Measurements from ENCODE around the gene GALM. TPM values are rescaled to one million over a fixed set of nuclear protein-coding genes. Genes with fewer than 3 reads are reported as not detected.
"Not testable (repeated sequence)": the region's sequence is repeated elsewhere in the genome, so short reads cannot be mapped to it uniquely, and the experiment has no call there.

Gene GALM
- polyA plus RNA-seq, 6 donors from 2014 or later = 7.4 to 12.1 (median 10.5) TPM

GRCh38 chr2:38672445-38673391, 6.8 kb downstream of the GALM start:
- H3K4me3 Mint-ChIP-seq = no peak overlapping the region
- DNase-seq (no peak), ATAC-seq (ENCODE audit: low read depth in 2 of 2) (no peak)
- peaks cover 5 to 8% (median 7%) of the 10 kb centered on the region in 3 donors for H3K4me1 Mint-ChIP-seq
- H3K9me3 Mint-ChIP-seq = no peaks in the 10 kb centered on the region
- H3K36me3 Mint-ChIP-seq = peaks cover 22 to 26% of the 10 kb centered on the region in 2 donors
- H3K27ac Mint-ChIP-seq = peak overlapping the region in 1 of 6 donors; percentile 75
- no peaks in the 10 kb centered on the region for H3K27me3 Mint-ChIP-seq

- Mint-ChIP-seq H3K4me1 (peaks cover 0 to 8% (median 6%) of the 10 kb centered on the region in 3 donors), H3K36me3 (peaks cover 32 to 46% of the 10 kb centered on the region in 2 donors), H3K4me3 (no peak overlapping the region), H3K27ac (peak overlapping the region in 1 of 6 donors; percentile 63), H3K27me3 (no peaks in the 10 kb centered on the region), H3K9me3 (no peaks in the 10 kb centered on the region)
- DNase-seq (no peak), ATAC-seq (ENCODE audit: low read depth in 2 of 2) (no peak)
These were observed 10.8 kb downstream of the GALM start for GRCh38 chr2:38676681-38677080.

GRCh38 chr2:38680868-38681267, 15.0 kb downstream of the GALM start:
- DNase-seq; H3K9me3 Mint-ChIP-seq; H3K4me3 Mint-ChIP-seq; H3K27ac Mint-ChIP-seq; H3K27me3 Mint-ChIP-seq; ATAC-seq (ENCODE audit: low read depth in 2 of 2): not testable (repeated sequence)
- Mint-ChIP-seq H3K36me3 (peaks cover 40 to 59% of the 10 kb centered on the region in 2 donors), H3K4me1 (peaks cover 0 to 13% (median 8%) of the 10 kb centered on the region in 3 donors)

- no peak overlapping the region for H3K27ac Mint-ChIP-seq
These were observed 16.2 kb downstream of the GALM start for GRCh38 chr2:38682008-38682575.

GRCh38 chr2:38682620-38683019, 16.7 kb downstream of the GALM start:
- Mint-ChIP-seq H3K4me1 (peaks cover 0 to 13% (median 4%) of the 10 kb centered on the region in 3 donors), H3K27ac (peak overlapping the region in 1 of 6 donors; percentile 47), H3K36me3 (peaks cover 27 to 53% of the 10 kb centered on the region in 2 donors)
- H3K4me3 Mint-ChIP-seq; ATAC-seq (ENCODE audit: low read depth in 2 of 2); H3K9me3 Mint-ChIP-seq; DNase-seq; H3K27me3 Mint-ChIP-seq: not testable (repeated sequence)

More at GRCh38 chr2:38682008-38682575, 16.2 kb downstream of the GALM start:
- Mint-ChIP-seq H3K4me1 (peaks cover 0 to 13% (median 4%) of the 10 kb centered on the region in 3 donors), H3K36me3 (peaks cover 32 to 56% of the 10 kb centered on the region in 2 donors), H3K9me3 (no peaks in the 10 kb centered on the region), H3K27me3 (no peaks in the 10 kb centered on the region), H3K4me3 (no peak overlapping the region)
- ATAC-seq (ENCODE audit: low read depth in 2 of 2) = no peak
- DNase-seq = no peak

GRCh38 chr2:38683766-38684165, 17.9 kb downstream of the GALM start:
- DNase-seq (no peak), ATAC-seq (ENCODE audit: low read depth in 2 of 2) (no peak)
- Mint-ChIP-seq H3K4me3 (no peak overlapping the region), H3K4me1 (peaks cover 0 to 13% (median 4%) of the 10 kb centered on the region in 3 donors), H3K9me3 (no peaks in the 10 kb centered on the region), H3K27ac (no peak overlapping the region), H3K36me3 (peaks cover 24 to 50% of the 10 kb centered on the region in 2 donors), H3K27me3 (no peaks in the 10 kb centered on the region)

GRCh38 chr2:38685116-38685735, 19.3 kb downstream of the GALM start:
- no peaks in the 10 kb centered on the region for H3K9me3 Mint-ChIP-seq
- H3K4me3 Mint-ChIP-seq = no peak overlapping the region
- H3K36me3 Mint-ChIP-seq = peaks cover 23 to 44% of the 10 kb centered on the region in 2 donors

GRCh38 chr2:38690499-38691420, 24.8 kb downstream of the GALM start:
- H3K36me3 Mint-ChIP-seq = peaks cover 28 to 31% of the 10 kb centered on the region in 2 donors
- no peak for ATAC-seq (ENCODE audit: low read depth in 2 of 2)
- H3K9me3 Mint-ChIP-seq = no peaks in the 10 kb centered on the region

More at GRCh38 chr2:38685116-38685735, 19.3 kb downstream of the GALM start:
- no peak overlapping the region for H3K27ac Mint-ChIP-seq
- ATAC-seq (ENCODE audit: low read depth in 2 of 2) = no peak
- peaks cover 0 to 13% (median 4%) of the 10 kb centered on the region in 3 donors for H3K4me1 Mint-ChIP-seq
- H3K27me3 Mint-ChIP-seq = no peaks in the 10 kb centered on the region
- DNase-seq = no peak

GRCh38 chr2:38691994-38692393, 26.1 kb downstream of the GALM start:
- ATAC-seq (ENCODE audit: low read depth in 2 of 2) (no peak), DNase-seq (no peak)
- Mint-ChIP-seq H3K4me3 (no peak overlapping the region), H3K9me3 (no peaks in the 10 kb centered on the region), H3K36me3 (peaks cover 22 to 28% of the 10 kb centered on the region in 2 donors), H3K4me1 (peaks cover 7 to 16% (median 13%) of the 10 kb centered on the region in 3 donors), H3K27me3 (no peaks in the 10 kb centered on the region), H3K27ac (no peak overlapping the region)

More at GRCh38 chr2:38690499-38691420, 24.8 kb downstream of the GALM start:
- H3K4me3 Mint-ChIP-seq = no peak overlapping the region
- no peaks in the 10 kb centered on the region for H3K27me3 Mint-ChIP-seq
- H3K4me1 Mint-ChIP-seq = peaks cover 7 to 16% (median 13%) of the 10 kb centered on the region in 3 donors
- H3K27ac Mint-ChIP-seq = peak overlapping the region in 2 of 6 donors; percentile 54 to 57
- DNase-seq = no peak

GRCh38 chr2:38692636-38693318, 26.9 kb downstream of the GALM start:
- DNase-seq (no peak), ATAC-seq (ENCODE audit: low read depth in 2 of 2) (no peak)
- Mint-ChIP-seq H3K4me3 (peak overlapping the region in 1 of 8 donors; percentile 16), H3K27ac (peak overlapping the region in 2 of 6 donors; percentile 15 to 16), H3K4me1 (peaks cover 7 to 16% (median 13%) of the 10 kb centered on the region in 3 donors), H3K27me3 (no peaks in the 10 kb centered on the region), H3K9me3 (no peaks in the 10 kb centered on the region), H3K36me3 (peaks cover 22 to 25% of the 10 kb centered on the region in 2 donors)

- Mint-ChIP-seq H3K4me1 (peaks cover 7 to 16% (median 13%) of the 10 kb centered on the region in 3 donors), H3K4me3 (no peak overlapping the region), H3K36me3 (peaks cover 16 to 18% of the 10 kb centered on the region in 2 donors), H3K27ac (no peak overlapping the region), H3K9me3 (peaks cover 0 to 3% (median 0%) of the 10 kb centered on the region in 7 donors), H3K27me3 (no peaks in the 10 kb centered on the region)
- ATAC-seq (ENCODE audit: low read depth in 2 of 2) = no peak
- DNase-seq = no peak
These were observed 31.4 kb downstream of the GALM start for GRCh38 chr2:38697116-38697840.
